Suppressor macrophage treated with lipopolysaccharide for 1 hour (primary cell): Measurements from ENCODE around the gene ADCY10.
"Not testable (repeated sequence)": the region's sequence is repeated elsewhere in the genome, so short reads cannot be mapped to it uniquely, and the experiment has no call there.

Source experiments
- DNase-seq, 3 donors: peaks; one replicate each; pipeline ENCODE4 v3.0.0-alpha.2; 2020 to 2022

ADCY10 gene

DNA sequence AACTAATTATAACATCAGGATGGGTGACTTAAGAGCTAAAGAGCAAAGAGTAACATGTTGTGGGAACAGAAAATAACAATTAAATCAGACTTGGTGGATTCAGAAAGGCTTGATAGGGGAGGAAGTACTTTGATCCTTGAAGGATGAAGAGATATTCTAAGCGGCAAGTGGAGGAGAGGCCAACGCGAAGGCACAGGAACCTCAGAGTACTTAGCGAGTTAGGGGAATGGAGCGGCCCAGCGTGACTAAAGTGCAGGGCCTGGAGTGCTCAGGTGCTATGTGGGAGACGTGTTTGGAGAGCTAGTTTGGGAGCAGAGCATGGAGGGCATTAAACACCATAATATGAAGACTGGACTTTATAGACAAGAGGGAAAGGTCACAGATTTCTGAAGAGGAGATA is 64.3 kb downstream of the ADCY10 start:
- no peak for DNase-seq

- DNase-seq: no peak
Observed at GRCh38 chr1:167842872-167843271, 71.1 kb downstream of the ADCY10 start.

GRCh38 chr1:167841530-167841929 is 72.4 kb downstream of the ADCY10 start:
- DNase-seq: no peak

GRCh38 chr1:167839009-167839408 is 74.9 kb downstream of the ADCY10 start:
- peak in 1 of 3 donors; percentile 17 for DNase-seq

DNA sequence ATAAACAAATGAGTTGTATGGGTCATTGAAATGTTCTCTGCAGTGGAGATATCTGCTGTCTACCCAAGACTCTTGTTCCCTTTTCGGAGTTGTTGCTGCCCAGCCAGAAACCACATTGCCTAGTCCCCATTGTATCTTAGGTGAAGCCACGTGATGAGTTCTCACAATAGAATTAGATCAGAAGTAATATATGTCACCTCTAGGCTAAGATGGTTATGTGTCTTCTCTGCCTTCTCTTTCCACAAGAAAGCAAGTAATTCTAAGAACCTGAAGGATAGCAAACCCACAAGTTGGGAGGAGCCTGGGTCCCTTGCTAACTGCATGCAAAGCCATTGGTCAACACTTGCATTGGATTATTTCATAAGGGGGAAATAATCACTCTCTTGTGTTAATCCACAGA is 76.6 kb downstream of the ADCY10 start:
- DNase-seq: no peak

DNA sequence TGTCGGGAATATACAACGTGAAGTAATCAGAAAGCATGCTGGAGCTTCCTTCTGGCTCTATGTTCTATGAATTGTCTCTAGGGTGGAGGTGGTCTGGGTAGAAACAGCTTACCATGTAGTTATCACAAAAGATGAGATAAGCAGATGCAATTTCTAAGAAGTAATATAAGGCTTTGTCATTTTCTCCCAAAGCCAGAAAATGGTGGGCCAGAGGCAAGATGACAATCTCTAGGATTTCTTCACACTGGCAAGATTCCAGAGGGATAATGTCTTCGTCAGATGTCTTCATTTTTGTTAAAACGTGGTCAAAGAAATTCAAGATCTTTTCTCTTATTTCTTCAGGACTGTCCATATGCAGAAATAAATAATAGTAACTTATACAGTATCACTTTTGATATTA is 77.7 kb downstream of the ADCY10 start:
- no peak for DNase-seq

GRCh38 chr1:167833904-167834303 is 80.0 kb downstream of the ADCY10 start:
- no peak for DNase-seq

DNA sequence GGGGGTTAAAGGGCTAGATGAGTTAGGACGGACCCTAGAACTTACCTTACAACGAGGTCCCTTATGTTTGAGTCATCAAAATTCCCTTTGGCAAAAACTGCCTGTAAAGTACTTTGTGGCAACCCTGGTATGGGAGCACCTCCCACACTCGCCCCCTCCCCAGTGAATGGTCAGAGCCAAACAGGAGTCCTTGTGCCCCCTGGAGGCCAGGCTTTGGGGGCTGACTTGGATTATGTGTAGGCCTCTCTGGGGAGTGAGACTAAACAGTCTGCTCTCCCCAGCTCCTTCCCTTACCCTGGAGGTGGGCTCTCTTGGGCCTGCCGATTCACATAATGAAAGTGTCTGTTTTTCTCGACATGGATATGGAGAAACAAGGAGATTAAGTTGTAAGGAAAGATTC is 81.2 kb downstream of the ADCY10 start:
- no peak for DNase-seq

DNA sequence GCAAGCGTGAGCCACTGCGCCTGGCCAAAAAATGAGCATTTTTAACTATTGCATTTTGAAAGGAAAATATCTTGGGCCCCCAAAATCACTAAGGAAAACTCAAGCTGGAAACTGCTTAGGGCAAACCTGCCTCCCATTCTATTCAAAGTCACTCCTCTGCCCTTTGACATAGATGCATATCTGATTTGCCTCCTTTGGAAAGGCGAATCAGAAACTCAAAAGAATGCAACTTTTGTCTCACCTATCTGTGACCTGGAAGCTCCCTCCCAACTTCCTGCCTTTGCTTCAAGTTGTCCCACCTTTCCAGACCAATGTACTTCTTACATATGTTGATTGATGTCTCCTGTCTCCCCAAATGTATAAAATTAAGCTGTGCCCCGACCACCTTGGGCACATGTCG is 83.3 kb downstream of the ADCY10 start:
- DNase-seq: not testable (repeated sequence)

GRCh38 chr1:167829868-167830267 is 84.1 kb downstream of the ADCY10 start:
- no peak for DNase-seq

GRCh38 chr1:167826127-167826526 is 87.8 kb downstream of the ADCY10 start:
- DNase-seq: no peak

DNA sequence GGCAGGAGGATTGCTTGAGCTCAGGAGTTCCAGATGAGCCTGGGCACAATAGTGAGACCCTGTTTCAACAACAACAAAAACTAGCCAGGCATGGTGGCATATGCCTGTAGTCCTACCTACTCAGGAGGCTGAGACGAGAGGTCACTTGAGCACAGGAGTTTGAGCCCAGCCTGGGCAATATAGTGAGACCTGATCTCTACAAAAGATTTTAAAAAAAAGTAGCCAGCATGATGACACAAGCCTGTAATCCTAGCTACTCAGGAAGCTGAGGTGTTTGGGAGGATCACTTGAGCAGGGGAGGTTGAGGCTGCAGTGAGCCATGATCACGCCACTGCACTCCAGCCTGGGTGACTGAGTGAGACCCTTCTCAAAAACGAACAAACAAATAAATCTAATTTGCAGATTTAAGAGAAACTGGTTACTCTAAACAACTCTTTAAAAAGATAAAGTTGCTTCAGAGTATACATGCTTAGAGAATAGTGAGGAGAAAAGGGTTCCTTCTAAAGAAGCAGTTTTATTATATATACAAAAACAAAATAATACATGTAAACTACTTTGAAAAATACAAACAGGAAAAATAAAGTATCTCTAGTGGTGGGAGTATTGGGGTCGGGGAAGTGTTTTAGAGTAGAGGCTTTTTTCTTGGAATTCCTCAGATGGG is 88.4 kb downstream of the ADCY10 start:
- DNase-seq: no peak

GRCh38 chr1:167824163-167824794 is 89.7 kb downstream of the ADCY10 start:
- no peak for DNase-seq

DNA sequence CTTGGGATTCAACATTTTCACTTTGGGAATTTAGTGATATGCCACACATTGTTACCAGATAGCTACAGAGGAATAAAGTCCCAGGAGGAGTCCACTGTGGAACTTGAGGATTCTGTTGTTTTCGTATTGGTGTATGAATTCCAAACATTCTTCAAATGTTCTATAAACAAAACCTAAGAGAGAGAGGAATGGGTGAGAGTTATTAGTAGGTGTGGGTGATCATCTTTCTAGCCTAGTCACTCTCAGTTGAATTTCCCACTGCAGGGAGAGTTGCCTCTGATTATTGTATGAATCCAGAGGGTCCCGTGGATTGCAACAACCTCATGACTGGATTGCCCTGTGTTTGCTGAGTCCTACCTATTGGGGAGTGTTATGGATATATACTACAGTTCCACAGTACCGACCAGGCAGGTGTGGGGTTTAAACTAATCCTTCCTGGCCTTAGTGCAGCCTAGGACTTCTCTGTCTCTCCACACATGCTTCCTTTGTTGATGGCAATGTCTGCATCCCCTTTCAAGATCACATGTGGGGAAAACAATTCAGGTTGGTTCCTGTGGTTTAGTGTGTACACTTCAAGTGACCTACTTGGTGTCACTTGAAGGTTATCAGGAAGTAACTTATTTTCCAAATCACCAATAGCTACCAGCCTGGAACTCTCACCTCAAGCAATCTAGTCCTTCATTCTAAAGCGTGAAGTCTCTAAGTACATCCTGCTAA is 91.8 kb downstream of the ADCY10 start:
- no peak for DNase-seq

GRCh38 chr1:167821356-167821685 is 92.6 kb downstream of the ADCY10 start:
- no peak for DNase-seq

DNA sequence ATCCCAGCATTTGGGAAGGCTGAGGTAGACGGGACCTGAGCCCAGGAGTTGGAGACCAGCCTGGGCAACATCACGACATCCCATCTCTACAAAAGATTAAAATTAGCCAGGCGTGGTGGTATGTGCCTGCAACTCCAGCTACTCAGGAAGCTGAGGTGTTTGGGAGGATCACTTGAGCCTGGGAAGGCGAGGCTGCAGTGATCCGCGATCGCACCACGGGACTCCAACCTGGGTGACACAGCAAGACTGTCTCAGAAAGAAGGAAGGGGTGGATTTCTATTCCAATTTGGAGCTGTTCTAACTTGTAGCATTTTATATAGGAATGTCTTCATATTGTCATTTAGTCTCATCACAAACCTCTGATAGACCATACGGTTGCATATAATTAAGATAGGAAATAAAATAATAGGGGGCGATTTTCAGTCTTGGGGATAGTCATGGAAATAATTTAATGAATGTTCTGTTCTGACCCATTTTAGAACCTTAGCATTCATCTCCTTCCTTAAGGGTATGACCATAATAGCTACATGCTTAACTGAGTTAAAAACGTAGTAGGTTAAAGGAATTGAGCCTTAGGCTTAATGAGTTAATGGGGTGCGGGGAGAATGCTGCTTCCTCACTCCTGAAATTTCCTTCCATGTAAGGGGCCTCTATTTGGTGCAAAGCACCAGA is 93.1 kb downstream of the ADCY10 start:
- DNase-seq: no peak

DNA sequence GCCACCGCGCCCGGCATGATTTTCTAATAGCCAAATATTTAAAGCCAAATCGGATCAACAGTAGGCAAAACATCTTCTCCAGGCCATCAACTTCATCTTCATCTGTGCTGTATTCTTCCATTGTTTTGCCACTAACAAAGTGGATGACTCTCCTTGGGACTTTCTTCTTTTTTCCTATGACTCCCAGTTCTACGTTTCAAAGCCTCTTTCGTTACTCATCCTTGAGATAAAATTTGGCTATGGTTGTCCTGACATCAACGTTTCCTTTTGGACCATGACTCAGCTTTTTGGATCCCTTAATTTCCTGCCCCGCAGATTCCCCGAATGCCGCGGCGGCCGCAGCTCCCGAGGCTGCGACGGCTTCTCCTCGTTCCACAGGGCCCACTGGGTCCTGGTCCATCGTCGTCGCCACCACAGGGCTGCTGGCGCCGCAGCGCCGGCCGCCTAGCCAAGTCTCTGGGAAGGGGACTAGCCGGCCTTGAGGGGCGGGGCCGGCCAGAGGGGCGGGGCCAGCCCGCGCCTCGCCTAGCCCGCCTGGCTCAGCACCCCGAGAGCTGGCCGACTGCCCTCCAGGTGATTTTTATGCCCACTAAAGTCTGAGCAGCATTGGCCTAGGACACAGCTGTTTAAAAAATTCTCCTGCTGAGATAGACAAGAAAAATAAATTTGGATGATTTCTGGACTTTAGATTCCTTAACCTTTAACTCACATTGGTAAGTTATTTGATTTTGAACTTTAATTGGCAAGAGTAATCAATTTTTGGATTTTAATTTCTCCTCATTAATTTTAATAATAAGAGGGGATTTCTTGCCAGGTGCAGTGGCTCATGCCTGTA is 93.9 kb downstream of the ADCY10 start:
- DNase-seq: peak; percentile 89 to 95 (median 90)

- no peak for DNase-seq
Observed at GRCh38 chr1:167815650-167816049, 98.3 kb downstream of the ADCY10 start.

GRCh38 chr1:167812972-167813371 is 101.0 kb downstream of the ADCY10 start:
- DNase-seq: no peak

- no peak for DNase-seq
Observed at GRCh38 chr1:167808690-167809089, 105.2 kb downstream of the ADCY10 start.

DNA sequence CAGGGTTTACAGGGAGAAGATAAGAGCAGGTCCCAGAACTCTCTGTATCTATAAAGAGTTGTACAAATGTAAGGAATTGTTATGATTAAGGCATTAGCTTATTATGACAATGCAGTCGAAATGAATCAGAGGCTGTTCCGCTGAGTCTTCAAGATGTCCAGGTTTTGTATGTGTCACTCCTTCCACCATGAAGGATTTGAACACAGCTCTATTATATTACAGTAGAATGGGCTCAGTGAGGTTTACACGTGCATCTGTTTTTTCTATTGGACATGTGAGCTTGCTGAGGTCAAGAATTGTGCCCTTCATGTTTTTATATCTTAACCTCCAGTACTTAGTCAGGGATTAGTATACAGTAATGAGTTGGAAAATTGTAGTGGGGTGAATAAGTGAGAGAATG is 105.8 kb downstream of the ADCY10 start:
- DNase-seq: peak in 2 of 3 donors; percentile 25 to 43

DNA sequence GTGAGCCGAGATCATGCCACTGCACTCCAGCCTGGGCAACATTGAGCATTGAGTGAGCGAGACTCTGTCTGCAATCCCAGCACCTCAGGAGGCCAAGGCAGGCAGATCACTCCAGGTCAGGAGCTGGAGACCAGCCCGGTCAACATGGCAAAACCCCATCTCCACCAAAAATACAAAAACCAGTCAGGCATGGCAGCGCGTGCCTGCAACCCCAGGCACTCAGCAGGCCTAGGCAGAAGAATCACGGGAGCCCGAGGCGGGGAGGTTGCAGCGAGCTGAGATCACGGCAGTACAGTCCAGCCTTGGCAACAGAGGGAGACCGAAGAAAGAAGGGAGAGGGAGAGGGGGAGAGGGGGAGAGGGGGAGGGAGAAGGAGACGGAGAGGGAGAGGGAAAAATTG is 107.3 kb downstream of the ADCY10 start:
- DNase-seq: not testable (repeated sequence)

GRCh38 chr1:167806235-167806634 is 107.7 kb downstream of the ADCY10 start:
- not testable (repeated sequence) for DNase-seq
